Fibroblast of the conjunctiva (primary cell): ENCODE results near the gene NFIB.

Experiments
- DNase-seq: peaks from one replicate; pipeline ENCODE4 v3.0.0-alpha.2; 2010; ENCODE audit warnings: low read depth

NFIB gene

GRCh38 chr9:14151451-14151850 lies 162.5 kb downstream of the NFIB start:
- no peak for DNase-seq

- DNase-seq: no peak
Measured at GRCh38 chr9:14148501-14149103, 165.3 kb downstream of the NFIB start.

- DNase-seq: no peak
Measured at GRCh38 chr9:14147738-14148137, 166.2 kb downstream of the NFIB start.

- DNase-seq: no peak
Measured at GRCh38 chr9:14146201-14146874, 167.6 kb downstream of the NFIB start.

GRCh38 chr9:14144215-14144614 lies 169.7 kb downstream of the NFIB start:
- DNase-seq: no peak

- no peak for DNase-seq
Measured at GRCh38 chr9:14141699-14142098, 172.2 kb downstream of the NFIB start.

GRCh38 chr9:14140096-14140697 lies 173.7 kb downstream of the NFIB start:
- no peak for DNase-seq

- DNase-seq: no peak
Measured at GRCh38 chr9:14139287-14139686, 174.7 kb downstream of the NFIB start.

- no peak for DNase-seq
Measured at GRCh38 chr9:14136646-14137370, 177.1 kb downstream of the NFIB start.

GRCh38 chr9:14136047-14136635 lies 177.8 kb downstream of the NFIB start:
- no peak for DNase-seq

- DNase-seq: no peak
Measured at GRCh38 chr9:14135421-14135820, 178.5 kb downstream of the NFIB start.

- no peak for DNase-seq
Measured at GRCh38 chr9:14133394-14133793, 180.5 kb downstream of the NFIB start.

GRCh38 chr9:14132775-14133174 lies 181.2 kb downstream of the NFIB start:
- DNase-seq: no peak

- no peak for DNase-seq
Measured at GRCh38 chr9:14131356-14132088, 182.4 kb downstream of the NFIB start.

GRCh38 chr9:14127656-14128055 lies 186.3 kb downstream of the NFIB start:
- DNase-seq: no peak

- peak; percentile 24 for DNase-seq
Measured at GRCh38 chr9:14119694-14120514, 194.0 kb downstream of the NFIB start.

GRCh38 chr9:14112226-14112625 lies 201.7 kb downstream of the NFIB start:
- DNase-seq: no peak

- DNase-seq: peak; percentile 36
Measured at GRCh38 chr9:14111696-14112095, 202.2 kb downstream of the NFIB start.

GRCh38 chr9:14107977-14108376 lies 206.0 kb downstream of the NFIB start:
- DNase-seq: no peak

GRCh38 chr9:14107495-14107894 lies 206.4 kb downstream of the NFIB start:
- DNase-seq: no peak

- DNase-seq: no peak
Measured at GRCh38 chr9:14106699-14107098, 207.2 kb downstream of the NFIB start.
